ENCODE results near the gene TSPOAP1. TPM values are rescaled to one million over a fixed set of nuclear protein-coding genes. Genes with fewer than 3 reads are reported as not detected.

Gene TSPOAP1
- total and polyA plus RNA-seq, 10 of the 15 experiments (the other 5 are each of a cell fraction or from before 2014, with no cell fraction given) = 0.58 to 16.4 (median 4.2) TPM; not detected in 1

GRCh38 chr17:58343131-58343530, 14.5 kb upstream of the TSPOAP1 start (continued):
- TF ChIP-seq DPF2 (IDR thresholded peaks at IDR 0.05) (no peak), CEBPZ (IDR thresholded peaks at IDR 0.05; ENCODE audit: low read depth, low read length) (no peak), IRF5 (IDR thresholded peaks at IDR 0.05; ENCODE audit: borderline replicate concordance) (no peak), ZNF217 (IDR thresholded peaks at IDR 0.05) (0 out of 2 replicates have a peak, but pooled peaks have one; percentile 28), POU2F2 (IDR thresholded peaks at IDR 0.05; ENCODE audit: borderline replicate concordance, low read depth, low read length) (no peak), SKIL (IDR thresholded peaks at IDR 0.05; ENCODE audit: low read depth, poor library complexity, severe bottlenecking) (no peak), BACH1 (IDR thresholded peaks at IDR 0.05; ENCODE audit: borderline replicate concordance) (peak; percentile 16; the same call in 1 of the 2 replicates)
- TF ChIP-seq, protein P1, sequence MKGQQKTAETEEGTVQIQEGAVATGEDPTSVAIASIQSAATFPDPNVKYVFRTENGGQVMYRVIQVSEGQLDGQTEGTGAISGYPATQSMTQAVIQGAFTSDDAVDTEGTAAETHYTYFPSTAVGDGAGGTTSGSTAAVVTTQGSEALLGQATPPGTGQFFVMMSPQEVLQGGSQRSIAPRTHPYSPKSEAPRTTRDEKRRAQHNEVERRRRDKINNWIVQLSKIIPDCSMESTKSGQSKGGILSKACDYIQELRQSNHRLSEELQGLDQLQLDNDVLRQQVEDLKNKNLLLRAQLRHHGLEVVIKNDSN (IDR thresholded peaks at IDR 0.05; ENCODE audit: borderline replicate concordance, extremely low read length, insufficient read depth, low read depth, low read length) = no peak

All from GM12878 (cell line).